ENCODE measurements around the gene FNBP1.
A peak's percentile ranks its signal among the peaks of the same experiment; 100 is the strongest.

Gene FNBP1

GRCh38 chr9:129858167-129858962 lies 184.6 kb downstream of the FNBP1 start:
- H3K9me3 Mint-ChIP-seq = no peaks in the 10 kb centered on the region
- no peak for DNase-seq (ENCODE audit: low spot score)
- H3K4me1 Mint-ChIP-seq (ENCODE audit: low read depth) = peaks cover 57% of the 10 kb centered on the region
- no peaks in the 10 kb centered on the region for H3K27me3 Mint-ChIP-seq (ENCODE audit: low read depth)
- no peak overlapping the region for H3K4me3 Mint-ChIP-seq
- H3K27ac Mint-ChIP-seq = no peak overlapping the region
- peaks cover 65% of the 10 kb centered on the region for H3K36me3 Mint-ChIP-seq (ENCODE audit: low read depth)

GRCh38 chr9:129857207-129857606 lies 185.8 kb downstream of the FNBP1 start:
- Mint-ChIP-seq H3K27me3 (ENCODE audit: low read depth) (no peaks in the 10 kb centered on the region), H3K9me3 (no peaks in the 10 kb centered on the region), H3K36me3 (ENCODE audit: low read depth) (peaks cover 64% of the 10 kb centered on the region), H3K4me3 (no peak overlapping the region), H3K4me1 (ENCODE audit: low read depth) (peaks cover 55% of the 10 kb centered on the region), H3K27ac (peak overlapping the region; percentile 31)
- DNase-seq (ENCODE audit: low spot score) = no peak

- DNase-seq (ENCODE audit: low spot score) = no peak
- H3K27ac Mint-ChIP-seq = peak overlapping the region; percentile 73
- H3K36me3 Mint-ChIP-seq (ENCODE audit: low read depth) = peaks cover 66% of the 10 kb centered on the region
- H3K4me1 Mint-ChIP-seq (ENCODE audit: low read depth) = peaks cover 47% of the 10 kb centered on the region
- no peaks in the 10 kb centered on the region for H3K9me3 Mint-ChIP-seq
- no peaks in the 10 kb centered on the region for H3K27me3 Mint-ChIP-seq (ENCODE audit: low read depth)
- peak overlapping the region; percentile 45 for H3K4me3 Mint-ChIP-seq
These were observed 188.3 kb downstream of the FNBP1 start for GRCh38 chr9:129854588-129855110.

GRCh38 chr9:129853614-129854013 lies 189.4 kb downstream of the FNBP1 start:
- no peak for DNase-seq (ENCODE audit: low spot score)
- Mint-ChIP-seq H3K27ac (peak overlapping the region; percentile 32), H3K9me3 (no peaks in the 10 kb centered on the region), H3K4me3 (peak overlapping the region; percentile 44), H3K4me1 (ENCODE audit: low read depth) (peaks cover 47% of the 10 kb centered on the region), H3K36me3 (ENCODE audit: low read depth) (peaks cover 63% of the 10 kb centered on the region), H3K27me3 (ENCODE audit: low read depth) (no peaks in the 10 kb centered on the region)

- Mint-ChIP-seq H3K27ac (no peak overlapping the region), H3K4me1 (ENCODE audit: low read depth) (peaks cover 44% of the 10 kb centered on the region), H3K4me3 (no peak overlapping the region), H3K9me3 (no peaks in the 10 kb centered on the region), H3K36me3 (ENCODE audit: low read depth) (peaks cover 62% of the 10 kb centered on the region), H3K27me3 (ENCODE audit: low read depth) (no peaks in the 10 kb centered on the region)
- no peak for DNase-seq (ENCODE audit: low spot score)
These were observed 190.4 kb downstream of the FNBP1 start for GRCh38 chr9:129852579-129852978.

- H3K4me1 Mint-ChIP-seq (ENCODE audit: low read depth) = peaks cover 38% of the 10 kb centered on the region
- no peaks in the 10 kb centered on the region for H3K27me3 Mint-ChIP-seq (ENCODE audit: low read depth)
- no peaks in the 10 kb centered on the region for H3K9me3 Mint-ChIP-seq
- peaks cover 57% of the 10 kb centered on the region for H3K36me3 Mint-ChIP-seq (ENCODE audit: low read depth)
- no peak overlapping the region for H3K4me3 Mint-ChIP-seq
- DNase-seq (ENCODE audit: low spot score) = no peak
- peak overlapping the region; percentile 9 for H3K27ac Mint-ChIP-seq
These were observed 191.2 kb downstream of the FNBP1 start for GRCh38 chr9:129851821-129852220.

- DNase-seq (ENCODE audit: low spot score) = no peak
- no peaks in the 10 kb centered on the region for H3K9me3 Mint-ChIP-seq
- peaks cover 50% of the 10 kb centered on the region for H3K36me3 Mint-ChIP-seq (ENCODE audit: low read depth)
- H3K4me3 Mint-ChIP-seq = no peak overlapping the region
- peaks cover 31% of the 10 kb centered on the region for H3K4me1 Mint-ChIP-seq (ENCODE audit: low read depth)
- H3K27ac Mint-ChIP-seq = no peak overlapping the region
- H3K27me3 Mint-ChIP-seq (ENCODE audit: low read depth) = no peaks in the 10 kb centered on the region
These were observed 192.0 kb downstream of the FNBP1 start for GRCh38 chr9:129850821-129851550.

GRCh38 chr9:129849901-129850300 lies 193.1 kb downstream of the FNBP1 start:
- no peaks in the 10 kb centered on the region for H3K9me3 Mint-ChIP-seq
- peaks cover 30% of the 10 kb centered on the region for H3K4me1 Mint-ChIP-seq (ENCODE audit: low read depth)
- H3K36me3 Mint-ChIP-seq (ENCODE audit: low read depth) = peaks cover 46% of the 10 kb centered on the region
- DNase-seq (ENCODE audit: low spot score) = no peak
- H3K27me3 Mint-ChIP-seq (ENCODE audit: low read depth) = no peaks in the 10 kb centered on the region
- no peak overlapping the region for H3K4me3 Mint-ChIP-seq
- no peak overlapping the region for H3K27ac Mint-ChIP-seq

GRCh38 chr9:129848712-129849441 lies 194.1 kb downstream of the FNBP1 start:
- H3K27ac Mint-ChIP-seq = no peak overlapping the region

GRCh38 chr9:129845373-129845772 lies 197.6 kb downstream of the FNBP1 start:
- peak overlapping the region; percentile 49 for H3K4me3 Mint-ChIP-seq
- peaks cover 23% of the 10 kb centered on the region for H3K36me3 Mint-ChIP-seq (ENCODE audit: low read depth)
- H3K27ac Mint-ChIP-seq = peak overlapping the region; percentile 84
- DNase-seq (ENCODE audit: low spot score) = no peak
- no peaks in the 10 kb centered on the region for H3K27me3 Mint-ChIP-seq (ENCODE audit: low read depth)
- H3K9me3 Mint-ChIP-seq = no peaks in the 10 kb centered on the region
- H3K4me1 Mint-ChIP-seq (ENCODE audit: low read depth) = peaks cover 14% of the 10 kb centered on the region

More at GRCh38 chr9:129848712-129849441, 194.1 kb downstream of the FNBP1 start:
- no peaks in the 10 kb centered on the region for H3K9me3 Mint-ChIP-seq
- peaks cover 22% of the 10 kb centered on the region for H3K4me1 Mint-ChIP-seq (ENCODE audit: low read depth)
- H3K36me3 Mint-ChIP-seq (ENCODE audit: low read depth) = peaks cover 36% of the 10 kb centered on the region
- DNase-seq (ENCODE audit: low spot score) = no peak
- no peaks in the 10 kb centered on the region for H3K27me3 Mint-ChIP-seq (ENCODE audit: low read depth)
- no peak overlapping the region for H3K4me3 Mint-ChIP-seq

- Mint-ChIP-seq H3K4me3 (no peak overlapping the region), H3K27ac (peak overlapping the region; percentile 11)
These were observed 201.9 kb downstream of the FNBP1 start for GRCh38 chr9:129841071-129841470.

GRCh38 chr9:129840034-129840433 lies 203.0 kb downstream of the FNBP1 start:
- no peak for DNase-seq (ENCODE audit: low spot score)
- H3K4me1 Mint-ChIP-seq (ENCODE audit: low read depth) = peaks cover 40% of the 10 kb centered on the region
- H3K4me3 Mint-ChIP-seq = peak overlapping the region; percentile 24
- H3K27ac Mint-ChIP-seq = peak overlapping the region; percentile 41
- no peaks in the 10 kb centered on the region for H3K9me3 Mint-ChIP-seq
- no peaks in the 10 kb centered on the region for H3K27me3 Mint-ChIP-seq (ENCODE audit: low read depth)
- H3K36me3 Mint-ChIP-seq (ENCODE audit: low read depth) = peaks cover 20% of the 10 kb centered on the region

More at GRCh38 chr9:129841071-129841470, 201.9 kb downstream of the FNBP1 start:
- no peak for DNase-seq (ENCODE audit: low spot score)
- peaks cover 25% of the 10 kb centered on the region for H3K36me3 Mint-ChIP-seq (ENCODE audit: low read depth)
- no peaks in the 10 kb centered on the region for H3K9me3 Mint-ChIP-seq
- H3K27me3 Mint-ChIP-seq (ENCODE audit: low read depth) = no peaks in the 10 kb centered on the region
- peaks cover 45% of the 10 kb centered on the region for H3K4me1 Mint-ChIP-seq (ENCODE audit: low read depth)

- no peak for DNase-seq (ENCODE audit: low spot score)
- peak overlapping the region; percentile 69 for H3K4me3 Mint-ChIP-seq
- H3K27ac Mint-ChIP-seq = peak overlapping the region; percentile 84
- H3K4me1 Mint-ChIP-seq (ENCODE audit: low read depth) = peaks cover 37% of the 10 kb centered on the region
- H3K9me3 Mint-ChIP-seq = no peaks in the 10 kb centered on the region
- H3K36me3 Mint-ChIP-seq (ENCODE audit: low read depth) = peaks cover 23% of the 10 kb centered on the region
- H3K27me3 Mint-ChIP-seq (ENCODE audit: low read depth) = no peaks in the 10 kb centered on the region
These were observed 203.5 kb downstream of the FNBP1 start for GRCh38 chr9:129839324-129840023.
